HEK293 (cell line): ENCODE data around the gene HEBP2.

Source experiments
- FEZF1 ChIP-seq: fragments of 450-650 bp; formaldehyde crosslinking; IDR thresholded peaks from 2 replicates; pipeline ENCODE4 v1.5.1; 2016; ENCODE audit warnings: missing biosample characterization, missing genetic modification characterization
- YY1 ChIP-seq: fragments of 450-650 bp; formaldehyde crosslinking; IDR thresholded peaks from 2 replicates; pipeline ENCODE4 v1.5.1; 2018; ENCODE audit warnings: missing biosample characterization, missing genetic modification characterization
- ZNF148 ChIP-seq: fragments of 450-650 bp; formaldehyde crosslinking; IDR thresholded peaks from 2 replicates; pipeline ENCODE4 v1.5.0; 2017; ENCODE audit warnings: missing biosample characterization, missing genetic modification characterization, borderline replicate concordance

GRCh38 chr6:138374230-138374629, 29.8 kb upstream of the HEBP2 start:
- TF ChIP-seq ZNF148 (tag by site-specific recombination) = no peak
- TF ChIP-seq FEZF1 (tag by site-specific recombination) = no peak
- no peak for TF ChIP-seq YY1
